ENCODE measurements around the gene CHD8. TPM values are rescaled to one million over a fixed set of nuclear protein-coding genes. Genes with fewer than 3 reads are reported as not detected.
A peak's percentile ranks its signal among the peaks of the same experiment; 100 is the strongest.

Gene CHD8
- total and polyA plus RNA-seq, 2 of the 13 experiments (the other 11 are each of a cell fraction or from before 2014, with no cell fraction given) = 35.1 to 79.6 TPM

DNA sequence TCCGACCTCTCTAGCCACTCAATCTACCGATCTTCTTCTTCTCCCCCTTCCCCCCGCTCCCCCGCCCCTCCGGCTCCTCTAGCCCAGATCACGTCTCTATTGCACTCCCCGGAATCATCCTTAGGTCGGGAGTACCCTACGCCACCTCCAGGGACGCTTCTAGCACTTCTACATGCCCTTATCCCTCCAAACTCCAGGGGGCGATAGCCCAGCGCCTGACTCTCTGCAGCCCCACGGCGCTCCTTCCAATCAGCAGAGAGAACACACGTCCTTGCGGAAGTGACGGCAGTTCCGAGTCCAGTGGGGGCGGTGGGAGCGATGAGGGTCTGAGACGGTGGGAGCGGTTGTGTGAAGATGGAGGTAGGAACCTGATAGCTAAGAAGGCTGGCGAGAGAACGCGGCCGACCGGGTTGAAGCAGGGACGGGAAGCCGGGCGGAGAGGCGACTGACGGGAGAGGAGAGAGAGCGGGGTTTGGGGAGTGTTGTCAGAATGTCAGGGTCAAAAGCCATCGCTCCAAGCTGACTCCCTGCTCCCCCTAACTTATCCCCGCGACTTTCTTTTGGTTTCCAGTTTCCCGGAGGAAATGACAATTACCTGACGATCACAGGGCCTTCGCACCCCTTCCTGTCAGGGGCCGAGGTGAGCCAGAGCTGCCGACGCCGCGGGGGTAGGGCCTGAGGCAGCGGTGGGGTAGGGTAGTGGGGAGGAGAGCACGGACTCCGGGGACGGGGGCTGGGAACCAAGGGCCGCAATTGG lies 21.2 kb upstream of the CHD8 start, which contains the start of the genes RAB2B and TOX4 (continued):
- no peak for TF ChIP-seq ZNF512B (CRISPR knock-in tag; IDR thresholded peaks at IDR 0.05; ENCODE audit: borderline replicate concordance)
- 0 out of 2 replicates have a peak, but pooled peaks have one; percentile 36 for TF ChIP-seq ZNF180 (CRISPR knock-in tag; IDR thresholded peaks at IDR 0.05; ENCODE audit: borderline replicate concordance, low read depth)
- TF ChIP-seq, protein P1, sequence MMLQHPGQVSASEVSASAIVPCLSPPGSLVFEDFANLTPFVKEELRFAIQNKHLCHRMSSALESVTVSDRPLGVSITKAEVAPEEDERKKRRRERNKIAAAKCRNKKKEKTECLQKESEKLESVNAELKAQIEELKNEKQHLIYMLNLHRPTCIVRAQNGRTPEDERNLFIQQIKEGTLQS (CRISPR knock-in tag; IDR thresholded peaks at IDR 0.05) = 0 out of 2 replicates have a peak, but pooled peaks have one; percentile 36
- TF ChIP-seq JUNB (CRISPR knock-in tag; IDR thresholded peaks at IDR 0.05; ENCODE audit: borderline replicate concordance) = peak; percentile 23; the same call in 1 of the 2 replicates
- TF ChIP-seq ZNF790 (CRISPR knock-in tag; IDR thresholded peaks at IDR 0.05; ENCODE audit: borderline replicate concordance) = peak; percentile 74; the same call in 1 of the 2 replicates
- TF ChIP-seq MIXL1 (CRISPR knock-in tag; IDR thresholded peaks at IDR 0.05) = peak; percentile 96
- no peak; the same call in 1 of the 2 replicates for TF ChIP-seq FOXO1 (CRISPR knock-in tag; IDR thresholded peaks at IDR 0.05)
- TF ChIP-seq ZNF205 (CRISPR knock-in tag; IDR thresholded peaks at IDR 0.05) = no peak; the same call in 1 of the 2 replicates
- no peak for TF ChIP-seq REXO4 (CRISPR knock-in tag; IDR thresholded peaks at IDR 0.05; ENCODE audit: borderline replicate concordance)
- TF ChIP-seq FLYWCH1 (CRISPR knock-in tag; IDR thresholded peaks at IDR 0.05) = no peak
- TF ChIP-seq ZBTB8A (CRISPR knock-in tag; IDR thresholded peaks at IDR 0.05; ENCODE audit: borderline replicate concordance, low read depth) = peak; percentile 70; the same call in 1 of the 2 replicates
- no peak for TF ChIP-seq NFE2L2 (IDR thresholded peaks at IDR 0.05; ENCODE audit: low read length)
- TF ChIP-seq HNRNPUL1 (IDR thresholded peaks at IDR 0.05; ENCODE audit: low read depth, low read length) = no peak
- peak; percentile 70; the same call in 1 of the 2 replicates for TF ChIP-seq SRY (CRISPR knock-in tag; IDR thresholded peaks at IDR 0.05)
- TF ChIP-seq ZFP37 (CRISPR knock-in tag; IDR thresholded peaks at IDR 0.05; ENCODE audit: borderline replicate concordance) = peak; percentile 89
- TF ChIP-seq CCAR2 (optimal IDR thresholded peaks at IDR 0.05; ENCODE audit: low read depth, low read length) = peak; percentile 98
- no peak for TF ChIP-seq SETDB1 (CRISPR knock-in tag; IDR thresholded peaks at IDR 0.05; ENCODE audit: borderline replicate concordance)
- TF ChIP-seq ZXDC (CRISPR knock-in tag; IDR thresholded peaks at IDR 0.05) = no peak
- no peak for TF ChIP-seq ZNF496 (CRISPR knock-in tag; IDR thresholded peaks at IDR 0.05; ENCODE audit: insufficient replicate concordance)
- TF ChIP-seq CENPX (CRISPR knock-in tag; IDR thresholded peaks at IDR 0.05) = no peak
- TF ChIP-seq ONECUT2 (CRISPR knock-in tag; IDR thresholded peaks at IDR 0.05) = peak; percentile 19; the same call in 1 of the 2 replicates
- no peak for TF ChIP-seq MAFG (CRISPR knock-in tag; IDR thresholded peaks at IDR 0.05)
- TF ChIP-seq, protein P2, sequence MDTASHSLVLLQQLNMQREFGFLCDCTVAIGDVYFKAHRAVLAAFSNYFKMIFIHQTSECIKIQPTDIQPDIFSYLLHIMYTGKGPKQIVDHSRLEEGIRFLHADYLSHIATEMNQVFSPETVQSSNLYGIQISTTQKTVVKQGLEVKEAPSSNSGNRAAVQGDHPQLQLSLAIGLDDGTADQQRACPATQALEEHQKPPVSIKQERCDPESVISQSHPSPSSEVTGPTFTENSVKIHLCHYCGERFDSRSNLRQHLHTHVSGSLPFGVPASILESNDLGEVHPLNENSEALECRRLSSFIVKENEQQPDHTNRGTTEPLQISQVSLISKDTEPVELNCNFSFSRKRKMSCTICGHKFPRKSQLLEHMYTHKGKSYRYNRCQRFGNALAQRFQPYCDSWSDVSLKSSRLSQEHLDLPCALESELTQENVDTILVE (CRISPR knock-in tag; IDR thresholded peaks at IDR 0.05) = peak; percentile 71
